Gastroesophageal sphincter (tissue), 3 donors: ENCODE measurements around the gene DIMT1.

Source experiments
- EP300 ChIP-seq: sonication (generic); formaldehyde crosslinking; IDR thresholded peaks from one replicate; pipeline ENCODE4 v1.6.1; 2017; ENCODE audit warnings: antibody characterized with exemption, mild to moderate bottlenecking
- POLR2A ChIP-seq, 2 donors: fragments of 450-650 bp; IDR thresholded peaks; one replicate each; pipeline ENCODE4 v1.6.1; 2017; ENCODE audit warnings: antibody characterized with exemption in 2 of 2, mild to moderate bottlenecking in 2 of 2, moderate library complexity in 1 of 2
- POLR2AphosphoS5 ChIP-seq: sonication (generic); formaldehyde crosslinking; IDR thresholded peaks from one replicate; pipeline ENCODE4 v1.6.1; 2017; ENCODE audit warnings: antibody characterized with exemption
- TF ChIP-seq, protein P1 (sequence below), 4 experiments: fragments of 200-600 bp in 2 of 4; fragments of 450-650 bp in 2 of 4; sonication (generic) in 1 of 4; IDR thresholded peaks; one replicate each; pipeline ENCODE4 v1.5.1; 2017 to 2019; ENCODE audit warnings: antibody characterized with exemption in 4 of 4, mild to moderate bottlenecking in 2 of 4, moderate library complexity in 2 of 4

GRCh38 chr5:62341783-62342475 is 61.8 kb downstream of the DIMT1 start:
- TF ChIP-seq, protein P1, sequence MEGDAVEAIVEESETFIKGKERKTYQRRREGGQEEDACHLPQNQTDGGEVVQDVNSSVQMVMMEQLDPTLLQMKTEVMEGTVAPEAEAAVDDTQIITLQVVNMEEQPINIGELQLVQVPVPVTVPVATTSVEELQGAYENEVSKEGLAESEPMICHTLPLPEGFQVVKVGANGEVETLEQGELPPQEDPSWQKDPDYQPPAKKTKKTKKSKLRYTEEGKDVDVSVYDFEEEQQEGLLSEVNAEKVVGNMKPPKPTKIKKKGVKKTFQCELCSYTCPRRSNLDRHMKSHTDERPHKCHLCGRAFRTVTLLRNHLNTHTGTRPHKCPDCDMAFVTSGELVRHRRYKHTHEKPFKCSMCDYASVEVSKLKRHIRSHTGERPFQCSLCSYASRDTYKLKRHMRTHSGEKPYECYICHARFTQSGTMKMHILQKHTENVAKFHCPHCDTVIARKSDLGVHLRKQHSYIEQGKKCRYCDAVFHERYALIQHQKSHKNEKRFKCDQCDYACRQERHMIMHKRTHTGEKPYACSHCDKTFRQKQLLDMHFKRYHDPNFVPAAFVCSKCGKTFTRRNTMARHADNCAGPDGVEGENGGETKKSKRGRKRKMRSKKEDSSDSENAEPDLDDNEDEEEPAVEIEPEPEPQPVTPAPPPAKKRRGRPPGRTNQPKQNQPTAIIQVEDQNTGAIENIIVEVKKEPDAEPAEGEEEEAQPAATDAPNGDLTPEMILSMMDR (IDR thresholded peaks at IDR 0.05): no peak
- TF ChIP-seq POLR2A (IDR thresholded peaks at IDR 0.05) (no peak), POLR2AphosphoS5 (no peak), EP300 (no peak)
